Erythroblast (primary cell): ENCODE data around the gene WFIKKN2.

Experiments
- GATA1 ChIP-seq: IDR thresholded peaks from 2 replicates; pipeline ENCODE4 v1.6.1; 2011; ENCODE audit warnings: low read depth, mild to moderate bottlenecking, control low read depth, low read length, moderate library complexity
- POLR2A ChIP-seq: IDR thresholded peaks from 2 replicates; pipeline ENCODE4 v1.6.1; 2011; ENCODE audit warnings: mild to moderate bottlenecking, low read length

GRCh38 chr17:50856431-50856830 is 21.0 kb downstream of the WFIKKN2 start:
- no peak for TF ChIP-seq POLR2A
- TF ChIP-seq GATA1, result no peak
